Keratinocyte (primary cell): ENCODE measurements around the gene ITPR2.

Experiments
- EZH2 ChIP-seq: IDR thresholded peaks from one replicate; pipeline ENCODE4 v1.6.1; 2012; ENCODE audit warnings: inconsistent platforms, mild to moderate bottlenecking, low read length, moderate library complexity
- TF ChIP-seq, protein P1 (sequence below), 3 experiments: IDR thresholded peaks in 1 of 3; conservative IDR thresholded peaks in 1 of 3; optimal IDR thresholded peaks in 1 of 3; 2 replicates in 2 of 3; 3 replicates in 1 of 3; pipeline versions ENCODE3 to v1.5.1; 2011; ENCODE audit warnings: low read length in 3 of 3, mild to moderate bottlenecking in 3 of 3, moderate library complexity in 2 of 3, control low read depth in 1 of 3, inconsistent platforms in 1 of 3; ENCODE audit not compliant: insufficient read depth in 2 of 3; ENCODE audit errors: extremely low read depth in 1 of 3

DNA sequence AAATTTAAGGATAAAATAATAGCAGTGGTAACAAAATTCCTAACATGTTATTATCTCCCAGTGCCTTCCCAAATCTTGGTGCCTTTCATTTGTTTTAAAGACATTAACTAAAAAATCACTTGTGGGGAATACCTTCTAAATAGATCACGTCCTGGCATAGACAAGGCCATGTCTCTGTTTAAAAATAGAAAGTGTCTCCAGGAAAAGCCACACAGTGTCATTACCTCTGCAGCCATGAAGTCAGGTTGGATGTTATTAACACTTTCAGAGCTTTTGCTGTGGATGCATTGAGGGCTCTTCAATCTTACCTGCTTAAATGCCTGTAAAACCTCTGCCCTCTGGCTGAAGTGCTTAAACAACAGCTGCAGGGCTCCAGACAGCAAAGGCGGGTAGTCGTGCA lies 211.1 kb downstream of the ITPR2 start:
- TF ChIP-seq, protein P1, sequence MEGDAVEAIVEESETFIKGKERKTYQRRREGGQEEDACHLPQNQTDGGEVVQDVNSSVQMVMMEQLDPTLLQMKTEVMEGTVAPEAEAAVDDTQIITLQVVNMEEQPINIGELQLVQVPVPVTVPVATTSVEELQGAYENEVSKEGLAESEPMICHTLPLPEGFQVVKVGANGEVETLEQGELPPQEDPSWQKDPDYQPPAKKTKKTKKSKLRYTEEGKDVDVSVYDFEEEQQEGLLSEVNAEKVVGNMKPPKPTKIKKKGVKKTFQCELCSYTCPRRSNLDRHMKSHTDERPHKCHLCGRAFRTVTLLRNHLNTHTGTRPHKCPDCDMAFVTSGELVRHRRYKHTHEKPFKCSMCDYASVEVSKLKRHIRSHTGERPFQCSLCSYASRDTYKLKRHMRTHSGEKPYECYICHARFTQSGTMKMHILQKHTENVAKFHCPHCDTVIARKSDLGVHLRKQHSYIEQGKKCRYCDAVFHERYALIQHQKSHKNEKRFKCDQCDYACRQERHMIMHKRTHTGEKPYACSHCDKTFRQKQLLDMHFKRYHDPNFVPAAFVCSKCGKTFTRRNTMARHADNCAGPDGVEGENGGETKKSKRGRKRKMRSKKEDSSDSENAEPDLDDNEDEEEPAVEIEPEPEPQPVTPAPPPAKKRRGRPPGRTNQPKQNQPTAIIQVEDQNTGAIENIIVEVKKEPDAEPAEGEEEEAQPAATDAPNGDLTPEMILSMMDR (optimal IDR thresholded peaks at IDR 0.05 in 1 of 3, IDR thresholded peaks at IDR 0.05 in 1 of 3, conservative IDR thresholded peaks at IDR 0.05 in 1 of 3; ENCODE audit: extremely low read depth in 1 of 3, insufficient read depth in 2 of 3, low read length in 3 of 3) = no peak
- TF ChIP-seq EZH2 = no peak
